NCI-H128 (cell line): ENCODE results near the gene NDUFB1.

Source experiments
- DNase-seq: peaks from one replicate; lab custom pipeline; 2025; ENCODE audit not compliant: unreplicated experiment; lab: John Stamatoyannopoulos, UW

Gene NDUFB1

DNA sequence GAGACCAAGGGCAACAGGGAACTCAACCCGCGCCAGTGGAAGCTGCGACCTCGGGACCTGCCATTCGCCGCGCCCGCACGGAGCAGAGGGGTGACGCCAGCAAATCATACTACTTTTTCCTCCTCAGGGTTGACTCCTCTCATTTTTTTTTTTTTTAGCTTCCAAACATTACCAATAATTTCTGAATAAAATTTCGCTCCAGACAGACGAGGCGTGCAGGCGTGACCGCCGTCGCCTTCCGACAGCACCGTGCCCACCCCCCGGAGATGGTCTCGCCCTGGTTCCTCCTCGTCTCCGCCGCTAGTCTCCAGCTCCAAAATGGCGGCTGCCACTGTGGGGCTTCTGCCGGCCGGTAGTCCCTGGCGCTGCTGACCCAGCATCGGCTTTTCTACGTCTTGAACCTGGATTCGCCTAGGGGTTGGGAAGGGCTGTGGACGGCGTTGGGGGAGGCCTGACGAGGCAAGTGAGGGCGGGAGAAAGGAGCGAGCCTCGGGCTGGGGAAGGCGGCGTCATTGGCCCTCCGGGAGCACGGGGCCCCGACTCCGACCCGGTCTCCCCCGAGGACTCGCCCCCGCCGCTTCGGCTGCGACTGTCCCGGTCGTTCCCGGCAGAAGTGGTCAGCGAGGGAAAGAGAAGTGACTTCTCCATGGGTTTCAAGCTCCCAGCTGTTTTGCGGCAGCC is at the start of gene NDUFB1, which contains the start of gene CPSF2:
Gene NDUFB1 (minus strand): TSS at position 37 of the 681 bp plus-strand sequence. CDS start 4,069 bp downstream, outside the sequence.
Gene CPSF2 (plus strand): TSS at position 300 of the 681 bp plus-strand sequence. CDS start 9,016 bp downstream, outside the sequence.
- DNase-seq, result peak; percentile 69

DNA sequence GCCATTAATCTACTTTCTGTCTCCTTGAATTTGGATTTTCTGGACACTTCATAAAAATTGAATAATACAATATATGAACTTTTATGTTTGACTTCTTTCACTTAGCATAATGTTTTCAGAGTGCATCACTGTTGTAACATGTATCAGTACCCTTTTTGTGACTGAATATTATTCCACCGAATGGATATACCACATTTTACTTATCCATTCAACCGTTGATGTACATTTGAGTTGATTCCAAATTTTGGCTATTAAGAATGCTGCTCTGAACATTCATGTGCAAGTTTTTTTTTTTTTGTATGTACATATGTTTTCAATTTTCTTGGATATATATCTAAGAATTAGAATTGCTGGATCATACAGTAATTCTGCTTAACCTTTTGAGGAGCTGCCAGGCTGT is 43.5 kb upstream of the NDUFB1 start:
- DNase-seq, result no peak

DNA sequence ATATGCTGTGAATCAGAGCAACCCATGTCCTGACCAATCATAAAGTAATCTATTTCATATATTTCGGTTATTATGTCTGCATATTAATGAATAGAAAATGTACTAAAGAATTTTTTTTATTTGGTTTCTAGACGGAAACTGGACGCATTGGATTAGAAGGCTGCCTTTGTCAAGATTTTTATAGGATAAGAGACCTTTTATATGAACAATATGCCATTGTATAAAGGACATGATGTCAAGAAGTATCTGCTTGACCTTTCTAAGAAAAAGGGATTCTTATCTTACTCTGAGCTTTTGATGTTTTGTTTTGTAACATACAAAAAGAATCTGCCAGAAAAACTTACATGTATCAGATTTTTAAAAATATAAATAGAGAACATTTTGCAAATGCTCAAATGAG is 40.0 kb upstream of the NDUFB1 start:
- no peak for DNase-seq

DNA sequence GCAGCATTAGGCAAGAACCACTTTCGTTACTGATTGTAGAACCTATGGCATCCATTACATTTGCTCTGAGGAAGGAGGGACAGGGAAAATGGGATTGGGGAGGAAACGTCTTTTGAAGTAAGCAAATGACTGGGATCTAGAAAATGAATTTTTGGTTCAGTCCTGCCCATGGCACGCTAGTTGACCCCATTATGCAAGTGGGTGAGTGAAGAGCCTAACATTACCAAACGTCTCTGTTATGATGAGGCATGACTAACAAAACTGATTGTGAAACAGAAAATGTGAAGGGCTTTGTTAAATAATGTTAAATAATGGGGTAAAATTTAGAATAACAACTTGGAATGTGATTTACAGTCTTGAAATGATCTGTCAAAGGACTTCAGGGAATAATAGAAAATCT is 39.1 kb upstream of the NDUFB1 start:
- DNase-seq, result no peak

DNA sequence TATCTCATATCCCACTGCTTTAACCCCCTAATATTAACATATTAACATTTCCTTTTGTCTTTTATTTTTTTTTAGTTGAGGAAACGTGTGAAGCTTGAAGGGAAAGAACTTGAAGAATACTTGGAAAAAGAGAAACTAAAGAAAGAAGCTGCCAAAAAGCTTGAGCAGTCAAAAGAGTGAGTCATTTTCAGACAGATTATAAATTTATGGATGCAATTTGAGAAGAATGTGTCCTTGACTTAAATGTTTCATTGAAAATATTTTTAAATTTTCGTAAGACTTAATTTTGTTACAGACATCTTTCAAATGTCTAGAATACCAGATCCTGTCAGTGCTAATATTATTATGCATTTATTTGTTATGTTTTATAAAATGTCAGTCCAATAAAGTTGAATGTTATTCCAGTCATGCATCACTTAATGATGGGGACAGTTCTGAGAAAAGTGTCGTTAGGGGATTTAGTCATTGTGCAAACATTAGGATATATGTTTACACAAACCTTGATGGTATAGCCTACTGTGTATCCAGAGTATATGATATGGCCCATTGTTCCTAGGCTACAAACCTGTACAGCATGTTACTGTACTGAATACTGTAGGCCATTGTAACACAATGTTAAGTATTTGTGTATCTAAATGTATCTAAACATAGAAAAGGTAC is 32.9 kb upstream of the NDUFB1 start:
- no peak for DNase-seq

DNA sequence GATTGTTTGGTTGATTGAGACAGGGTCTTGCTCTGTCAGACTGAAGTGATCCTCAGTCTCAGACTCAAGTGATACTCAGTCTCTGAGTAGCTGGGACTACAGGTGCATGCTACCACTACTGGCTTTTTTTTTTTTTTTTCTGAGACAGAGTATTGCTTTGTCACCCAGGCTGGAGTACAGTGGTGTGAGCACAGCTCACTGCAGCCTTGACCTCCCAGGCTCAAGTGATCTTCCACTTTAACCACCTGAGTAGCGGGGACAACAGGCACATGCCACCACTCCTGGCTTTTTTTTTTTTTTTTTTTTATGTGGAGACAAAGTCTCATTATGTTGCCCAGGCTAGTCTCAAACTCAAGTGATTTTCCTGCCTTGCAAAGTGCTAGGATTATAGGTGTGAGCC is 32.1 kb upstream of the NDUFB1 start:
- DNase-seq, result no peak

DNA sequence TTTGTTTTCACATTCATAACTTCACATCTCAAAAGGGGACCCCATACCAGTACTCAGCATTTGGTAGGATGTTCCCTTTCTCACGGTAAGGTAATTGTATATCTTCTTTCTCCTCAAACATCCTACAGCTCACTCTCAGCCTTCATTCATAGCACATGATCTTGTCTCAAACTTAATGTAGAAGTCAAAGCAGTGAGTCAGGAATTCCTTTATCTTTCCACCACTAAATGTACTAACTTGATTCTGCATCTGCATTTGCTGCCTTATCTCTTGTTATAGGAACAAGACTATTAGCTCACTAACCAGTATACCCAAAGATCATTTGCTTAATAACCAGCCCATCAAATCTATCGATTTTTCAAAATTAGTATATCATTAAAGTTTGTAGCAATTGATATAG is 23.2 kb upstream of the NDUFB1 start:
- DNase-seq, result no peak

DNA sequence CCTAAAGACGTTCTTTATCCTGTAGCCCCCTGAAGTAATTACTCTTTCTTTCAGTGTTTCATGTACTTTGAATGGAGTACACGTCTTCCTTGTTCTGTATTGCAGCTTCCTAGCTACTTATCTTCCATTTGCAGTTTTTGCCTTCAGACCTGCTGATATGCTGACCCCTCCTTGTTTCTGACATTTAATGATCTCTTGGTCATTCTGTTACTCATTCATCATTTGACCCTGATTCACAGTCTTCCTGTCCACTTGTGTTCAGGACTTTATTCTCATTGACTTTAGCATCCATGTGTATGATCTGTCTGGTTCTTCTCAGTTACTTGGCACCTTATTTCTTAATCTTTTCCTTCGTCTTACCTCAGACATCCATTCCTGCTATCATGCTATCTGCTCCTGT is 22.5 kb upstream of the NDUFB1 start:
- no peak for DNase-seq

DNA sequence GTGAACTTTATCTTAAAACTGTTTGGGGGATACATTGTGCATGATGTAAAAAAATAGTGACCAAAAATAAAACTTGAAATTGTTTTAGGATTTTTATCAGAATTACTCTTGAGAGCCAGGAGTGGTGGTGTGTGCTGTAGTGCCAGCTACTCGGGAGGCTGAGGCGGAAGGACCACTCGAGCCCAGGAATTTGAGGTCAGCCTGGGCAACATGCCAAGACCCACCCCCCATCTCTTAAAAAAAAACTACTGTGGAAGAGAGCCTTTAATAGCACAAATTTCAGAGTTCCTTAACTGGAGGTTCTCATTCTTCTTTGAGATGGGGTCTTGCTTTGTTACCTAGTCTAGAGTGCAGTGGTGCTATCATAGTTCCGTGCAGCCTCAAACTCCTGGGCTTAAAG is 21.8 kb upstream of the NDUFB1 start:
- no peak for DNase-seq

DNA sequence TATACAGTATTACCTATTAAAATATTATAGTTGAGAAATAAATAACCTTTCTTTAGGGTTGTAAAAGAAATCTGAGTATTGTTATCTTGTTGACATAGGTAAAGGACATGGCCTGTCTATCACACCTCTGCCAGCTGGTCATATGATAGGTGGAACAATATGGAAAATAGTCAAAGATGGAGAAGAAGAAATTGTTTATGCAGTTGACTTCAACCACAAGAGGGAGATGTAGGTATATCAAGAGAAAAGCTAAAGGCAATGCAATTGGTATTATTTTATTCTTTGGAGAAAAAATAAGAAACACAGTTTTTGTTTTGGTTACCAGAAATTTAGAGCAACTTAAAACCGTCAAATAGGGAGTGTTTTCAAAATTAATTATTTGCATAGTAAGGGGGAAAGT is 13.8 kb upstream of the NDUFB1 start:
- no peak for DNase-seq

DNA sequence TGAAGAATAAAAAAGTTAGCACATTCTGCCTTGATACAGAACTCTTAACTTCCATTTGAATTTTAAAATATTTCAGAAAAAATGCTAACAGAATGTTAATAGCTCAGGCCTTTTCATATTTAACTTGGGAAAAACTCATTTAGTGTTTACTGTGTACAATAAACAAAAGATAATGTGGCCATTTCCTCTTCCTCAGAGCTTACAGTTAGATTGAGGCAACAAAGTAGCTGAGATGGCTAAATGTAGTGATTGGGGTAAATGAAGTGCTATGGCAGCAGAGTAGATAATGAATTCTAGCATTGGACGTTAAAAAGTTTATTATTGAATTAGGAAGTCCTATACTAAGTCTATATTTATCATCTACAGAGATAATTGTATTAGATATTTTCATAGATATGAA is 12.9 kb upstream of the NDUFB1 start:
- DNase-seq, result no peak

DNA sequence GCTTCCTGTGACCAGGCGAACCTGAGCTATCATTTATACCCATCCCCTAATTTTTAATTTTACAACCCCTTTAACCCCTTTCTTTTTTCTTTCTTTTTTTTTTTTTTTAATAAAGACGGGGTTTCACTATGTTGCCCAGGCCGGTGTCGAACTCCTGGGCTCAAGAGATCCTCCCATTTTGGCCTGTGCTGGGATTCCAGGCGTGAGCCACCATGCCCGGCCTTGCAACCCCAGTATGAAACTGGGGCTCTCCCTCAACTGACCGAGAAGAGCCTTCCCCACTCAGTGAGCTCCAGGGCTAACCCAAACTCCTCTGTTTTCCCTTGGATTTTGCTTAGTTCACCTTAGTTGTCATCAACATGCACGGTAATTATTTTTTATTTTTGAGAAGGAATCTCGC is 1.3 kb upstream of the NDUFB1 start:
- DNase-seq, result no peak

DNA sequence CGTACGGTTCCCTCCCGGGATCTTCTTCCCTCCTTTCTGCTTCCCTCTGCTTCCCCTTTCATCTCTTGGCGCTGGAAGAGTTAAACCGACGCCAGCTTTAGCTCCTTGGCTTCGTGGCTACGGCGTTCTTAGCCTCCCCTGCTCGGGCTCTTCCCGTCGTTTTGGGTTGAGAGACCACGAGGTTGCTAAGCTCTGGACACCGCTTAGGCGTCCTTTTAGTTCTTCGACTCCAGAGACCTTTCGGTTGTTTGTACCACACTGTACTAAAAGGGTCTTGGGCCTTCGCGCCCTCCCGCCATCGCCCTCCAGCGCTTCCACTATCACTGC is 808 bp upstream of the NDUFB1 start:
- no peak for DNase-seq

DNA sequence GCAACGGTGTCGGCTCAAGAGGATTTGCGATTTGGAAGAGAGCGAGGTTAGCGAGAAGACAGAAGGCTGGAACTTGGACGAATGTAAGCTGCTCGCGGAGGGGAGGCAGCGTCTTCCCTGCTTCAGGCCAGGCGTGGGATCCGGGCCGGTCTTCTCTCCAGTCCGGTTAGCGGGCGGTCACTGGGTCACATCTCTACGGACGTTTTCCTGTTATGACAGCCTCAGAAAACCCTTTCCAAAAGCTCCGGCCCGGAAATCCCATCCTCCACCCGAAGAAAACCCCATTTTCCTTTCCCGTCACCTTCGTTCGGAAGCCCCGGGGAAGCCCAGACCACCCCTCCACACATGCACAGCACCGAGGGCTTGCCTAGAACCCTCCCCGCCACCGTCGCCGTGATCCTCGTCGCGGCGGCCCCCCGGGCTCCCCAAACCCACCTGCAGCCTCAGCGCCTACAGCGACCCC is 268 bp downstream of the NDUFB1 start:
- DNase-seq, result no peak

DNA sequence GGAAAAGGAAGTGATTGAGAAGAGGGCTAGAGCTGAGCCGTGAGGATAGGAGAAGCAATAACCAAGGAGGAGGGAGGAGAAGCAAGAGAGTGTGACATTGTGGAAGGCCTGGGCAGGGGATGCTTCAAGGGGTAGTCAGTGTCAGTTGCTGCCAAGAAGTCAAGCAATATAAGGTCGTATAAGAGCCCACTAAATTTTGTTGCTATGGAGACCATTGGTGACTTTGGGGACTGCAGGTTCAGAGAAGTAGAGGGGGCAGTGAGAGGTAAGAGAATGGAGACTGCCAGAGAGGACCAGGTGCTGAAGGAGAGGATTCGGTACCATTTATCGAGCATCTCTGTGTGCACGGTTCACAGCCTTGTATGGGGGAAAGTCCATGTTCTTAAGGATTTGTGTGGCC is 12.0 kb downstream of the NDUFB1 start:
- DNase-seq, result no peak

DNA sequence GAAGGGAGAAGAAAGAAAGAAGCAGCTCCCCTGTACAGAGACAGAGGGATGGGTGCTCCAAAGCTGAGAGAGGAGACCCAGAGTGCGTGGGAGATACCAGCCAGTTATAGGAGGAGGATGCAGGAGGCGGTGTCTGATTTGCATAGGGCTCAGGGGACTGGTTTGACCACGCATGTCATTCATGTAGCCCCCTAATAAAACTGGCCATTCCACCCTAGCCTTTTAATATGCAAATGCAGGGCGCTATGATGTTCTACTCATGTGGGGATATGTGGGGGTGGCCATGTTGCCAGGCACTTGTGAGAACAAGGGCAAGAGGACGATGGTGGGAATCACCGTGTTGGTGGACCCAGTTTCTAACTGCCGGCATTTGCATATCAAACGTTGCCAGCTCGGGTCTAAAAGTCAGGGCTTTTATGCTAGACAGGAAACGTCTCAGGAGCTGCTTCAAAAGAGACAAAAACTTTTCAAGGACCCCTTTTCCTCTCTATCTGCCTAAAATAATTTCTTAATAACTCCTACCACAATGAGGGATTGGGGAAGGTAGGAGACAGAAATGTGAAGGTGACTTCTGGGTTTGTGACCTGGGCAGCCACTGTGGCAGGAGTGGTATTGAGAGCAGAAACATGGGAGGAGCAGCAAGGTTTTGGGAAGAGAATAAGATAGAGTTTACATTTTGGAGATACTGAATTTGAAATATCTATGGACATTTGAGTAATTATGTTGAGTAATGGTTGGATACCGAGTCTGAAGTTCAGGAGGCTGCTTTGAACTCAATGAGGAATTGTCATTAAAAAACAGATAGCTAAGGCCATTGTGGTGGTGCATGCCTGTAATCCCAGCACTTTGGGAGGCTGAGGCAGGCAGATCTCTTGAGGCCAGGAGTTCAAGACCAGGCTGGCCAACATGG is 12.9 kb downstream of the NDUFB1 start:
- no peak for DNase-seq

DNA sequence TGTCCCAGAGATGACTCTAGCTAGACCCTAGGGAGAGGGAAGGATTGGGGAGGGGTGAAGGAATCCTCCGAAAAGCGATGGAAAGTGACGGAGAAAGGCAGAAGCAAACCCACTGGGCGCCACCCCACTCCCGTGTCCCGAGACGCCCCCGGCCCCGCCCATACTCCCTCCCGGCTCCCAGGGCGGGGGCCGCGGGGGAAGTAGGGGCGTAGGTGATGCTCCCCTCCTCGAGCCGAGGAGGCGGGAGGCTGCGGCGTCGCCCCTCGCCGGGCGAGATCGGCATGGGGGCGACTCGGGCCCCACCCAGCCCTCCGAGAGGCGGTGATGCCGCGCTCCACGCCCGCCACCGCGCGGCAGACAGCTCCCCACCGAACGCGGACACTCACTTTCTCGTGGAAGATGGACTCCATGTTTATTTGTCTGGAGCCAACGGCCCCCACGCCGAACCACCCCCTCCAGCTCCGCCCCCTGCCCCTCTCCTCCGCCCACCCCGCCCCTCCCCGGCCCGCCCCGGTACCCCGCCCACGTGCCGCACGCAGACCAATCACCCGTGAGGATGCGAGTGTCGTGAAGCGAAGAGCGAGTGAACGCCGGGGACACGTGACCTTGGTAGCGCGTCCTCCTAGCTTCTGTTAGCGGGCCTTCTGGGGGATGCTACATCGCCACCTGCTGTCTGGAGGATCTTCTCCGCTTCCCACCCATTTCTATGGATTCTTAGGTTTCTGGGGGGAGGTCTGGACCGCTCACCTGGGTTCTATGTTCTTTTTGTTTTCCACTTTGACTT is 15.2 kb downstream of the NDUFB1 start, which contains the start of gene ATXN3:
Gene ATXN3 (minus strand): TSS at position 440 of the 784 bp plus-strand sequence. CDS start 30 bp downstream, at position 410.
- peak; percentile 98 for DNase-seq

DNA sequence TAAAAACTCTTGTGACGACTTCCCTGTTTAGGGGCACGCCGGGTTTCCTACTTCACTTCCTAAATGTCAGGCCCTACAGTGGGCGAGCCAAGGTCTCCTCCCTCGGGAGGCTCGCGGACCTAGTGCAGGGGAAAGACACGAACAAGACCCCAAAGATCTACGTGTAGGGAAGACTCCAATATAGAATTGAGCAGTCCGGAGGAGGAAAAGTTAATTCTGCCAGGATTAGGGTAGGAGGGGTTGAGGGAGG is 15.7 kb downstream of the NDUFB1 start:
- no peak for DNase-seq

DNA sequence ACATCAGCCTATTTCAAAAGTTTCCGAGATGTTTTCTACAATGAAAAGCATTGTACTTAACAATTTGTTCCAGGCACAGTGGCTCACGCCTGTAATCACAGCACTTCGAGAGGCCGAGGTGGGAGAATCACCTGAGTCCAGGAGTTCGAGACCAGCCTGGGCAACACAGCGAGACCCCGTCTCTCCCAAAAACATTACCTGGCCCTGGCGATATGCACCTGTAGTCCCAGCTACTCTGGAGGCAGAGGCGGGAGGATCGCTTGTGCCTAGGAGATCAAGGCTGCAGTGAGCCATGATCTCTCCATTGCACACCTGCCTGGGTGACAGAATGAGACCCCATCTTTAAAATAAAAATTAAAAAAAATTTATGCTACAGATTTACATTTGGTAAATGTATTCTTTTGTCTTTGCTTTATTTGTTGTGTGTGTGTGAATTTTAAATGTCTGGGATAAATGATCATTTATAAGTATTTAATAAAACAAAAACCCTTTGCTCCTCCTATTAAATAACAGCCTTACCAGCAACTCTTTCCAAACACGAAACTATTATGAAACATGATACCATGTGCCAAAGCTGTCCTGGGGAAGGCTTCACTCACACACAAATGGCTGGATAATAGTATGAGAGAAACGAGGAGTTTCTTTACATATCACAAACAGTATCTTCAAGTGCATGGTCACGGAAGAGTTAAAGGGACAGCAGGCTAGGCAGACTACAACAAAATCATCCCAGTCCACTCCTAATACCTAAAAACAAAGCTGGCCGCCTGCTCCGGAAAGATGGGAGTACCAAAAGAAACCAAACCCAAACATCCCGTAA is 16.2 kb downstream of the NDUFB1 start:
- no peak for DNase-seq

DNA sequence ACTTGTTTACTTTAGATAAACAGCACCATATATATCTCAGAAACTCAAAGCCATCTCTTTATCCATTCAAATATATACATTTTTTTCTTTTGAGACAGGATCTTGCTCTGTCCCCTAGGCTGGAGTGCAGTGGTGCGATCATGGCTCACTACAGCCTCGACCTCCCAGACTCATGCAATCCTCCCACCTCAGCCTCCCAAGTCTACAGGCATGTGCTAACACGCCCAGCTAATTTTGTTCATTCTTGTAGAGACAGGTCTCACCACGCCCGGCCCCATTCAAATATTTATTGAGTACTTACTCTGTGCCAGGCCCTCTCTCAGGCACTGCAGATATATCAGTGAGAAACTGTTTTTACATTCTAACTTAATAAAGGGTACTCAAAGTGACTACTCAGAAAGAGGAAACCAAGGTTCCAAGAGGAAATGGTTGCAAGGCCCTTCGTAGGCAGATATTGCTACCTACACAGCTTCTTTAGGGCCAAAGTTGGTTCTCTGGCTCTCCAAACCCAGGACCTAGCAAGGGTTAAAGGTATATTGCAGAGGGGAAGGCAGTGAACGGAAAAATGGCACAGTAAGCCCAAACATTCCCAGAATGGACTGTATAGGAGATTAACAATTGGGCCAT is 18.0 kb downstream of the NDUFB1 start:
- no peak for DNase-seq
